ENCODE data around the gene MTOR.
"Not testable (repeated sequence)": the region's sequence is repeated elsewhere in the genome, so short reads cannot be mapped to it uniquely, and the experiment has no call there.

MTOR gene

DNA sequence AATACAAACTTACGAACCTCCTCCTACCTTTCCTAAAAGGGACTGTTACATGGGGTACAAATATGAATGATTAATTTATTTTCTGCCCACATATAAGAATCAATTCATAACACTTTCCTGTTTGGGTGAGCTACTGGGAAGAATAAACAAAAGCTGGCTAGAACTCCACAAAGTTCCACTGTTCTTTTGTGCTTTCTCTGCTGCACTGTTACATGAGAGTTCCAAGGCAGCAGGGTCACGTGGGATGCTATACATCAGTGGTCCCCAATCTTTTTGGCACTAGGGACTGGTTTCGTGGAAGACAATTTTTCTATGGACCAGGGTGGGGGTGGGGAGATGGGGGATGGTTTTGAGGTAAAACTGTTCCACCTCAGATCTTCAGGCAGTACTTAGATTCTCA, 75.4 kb downstream of the MTOR start:
- in situ Hi-C loops (cut with MboI; ENCODE audit: low sequenced_read_pairs), result no loop called here

DNA sequence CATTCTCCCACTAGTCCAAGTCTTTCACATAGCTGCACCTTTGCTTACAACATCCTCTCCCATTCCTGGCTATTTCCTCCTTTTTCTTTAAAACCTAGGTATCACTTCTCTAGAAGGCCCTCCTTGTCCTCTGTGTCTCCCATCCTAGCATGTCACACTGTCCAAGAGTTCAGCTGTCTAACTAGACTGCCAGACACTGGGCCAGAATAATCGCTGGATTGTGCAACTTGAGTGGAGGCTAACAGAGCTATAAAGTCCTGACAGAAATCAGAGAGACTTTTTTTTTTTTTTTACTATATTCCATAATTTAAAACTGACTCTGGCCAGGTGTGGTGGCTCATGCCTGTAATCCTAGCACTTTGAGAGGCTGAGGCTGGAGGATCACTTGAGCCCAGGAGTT, 77.4 kb downstream of the MTOR start:
- in situ Hi-C loops (cut with MboI; ENCODE audit: low sequenced_read_pairs), result no loop called here

DNA sequence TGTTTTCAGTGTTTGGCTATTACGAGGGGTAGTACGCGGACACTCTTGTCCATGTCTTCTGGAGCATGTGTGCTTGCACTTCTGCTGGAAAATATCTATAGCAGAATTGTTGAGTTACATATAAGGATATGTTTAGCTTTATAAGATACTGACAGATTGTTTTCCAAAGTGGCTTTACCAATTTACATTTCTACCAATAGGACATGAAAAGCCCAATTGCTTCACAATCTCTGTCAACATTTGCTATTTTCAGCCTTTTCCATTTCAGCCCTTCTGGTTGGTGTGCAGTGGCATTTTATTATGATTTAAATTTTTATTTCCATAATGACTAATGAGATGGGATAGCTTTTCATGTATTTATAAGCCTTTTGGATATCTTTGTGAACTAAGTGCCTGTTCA, 79.5 kb downstream of the MTOR start:
- in situ Hi-C loops (cut with MboI; ENCODE audit: low sequenced_read_pairs), result no loop called here

DNA sequence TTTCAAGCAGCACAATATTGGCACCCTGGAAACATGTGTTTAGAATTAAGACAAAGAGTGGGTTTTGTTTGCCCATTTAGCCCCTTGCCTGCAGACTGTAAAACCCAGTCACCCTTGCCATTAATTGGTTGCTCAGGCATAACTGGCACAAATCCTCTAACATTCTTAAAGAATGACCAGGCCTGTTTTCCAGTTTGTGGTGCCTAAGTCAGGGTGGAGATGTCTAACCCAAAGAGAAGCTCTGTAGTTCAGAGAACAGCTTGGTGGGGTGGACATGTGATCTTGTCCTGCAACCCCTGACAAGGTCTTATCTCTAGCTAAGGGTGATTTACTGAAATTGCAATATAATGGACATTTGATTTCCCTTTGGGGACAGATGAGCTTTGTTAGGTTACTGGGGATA, 82.0 kb downstream of the MTOR start:
- in situ Hi-C loops (cut with MboI; ENCODE audit: low sequenced_read_pairs), result no loop called here

DNA sequence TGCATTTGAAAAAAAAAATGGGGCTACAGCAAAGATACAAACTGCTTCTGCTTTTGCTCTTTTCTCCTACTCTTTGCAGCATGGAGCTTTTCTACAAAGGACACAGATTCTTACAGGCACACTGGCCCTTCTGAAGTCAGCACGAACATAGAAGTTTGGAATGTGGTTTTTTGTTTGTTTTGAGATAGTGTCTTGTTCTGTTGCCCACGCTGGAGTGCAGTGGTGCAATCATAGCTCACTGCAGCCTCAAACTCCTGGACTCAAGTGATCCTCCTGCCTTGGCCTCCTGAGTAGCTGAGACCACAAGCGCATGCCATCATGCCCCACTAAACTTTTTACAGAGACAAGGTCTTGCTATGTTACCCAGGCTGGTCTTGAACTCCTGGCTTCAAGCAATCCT, 82.6 kb downstream of the MTOR start:
- in situ Hi-C loops (cut with MboI; ENCODE audit: low sequenced_read_pairs), result not testable (repeated sequence)

DNA sequence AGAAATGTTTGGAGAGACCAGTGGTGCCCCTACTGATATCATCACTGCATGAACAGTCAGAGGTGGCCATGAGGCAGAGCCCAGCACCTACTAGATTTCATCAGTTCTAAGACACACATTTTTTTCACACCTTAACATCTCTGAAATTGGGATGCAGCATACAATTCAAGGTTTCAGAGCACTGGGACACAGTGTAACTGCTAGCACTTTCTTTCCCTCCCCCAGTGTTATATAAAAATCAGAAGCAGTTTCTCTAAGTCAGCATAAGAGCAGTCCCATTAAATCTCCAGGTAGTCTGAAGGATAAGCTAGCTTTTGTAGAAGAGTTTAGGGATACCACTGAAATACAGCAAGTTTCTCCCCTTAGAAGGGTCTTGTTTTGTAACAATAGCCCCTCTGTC, 83.2 kb downstream of the MTOR start:
- in situ Hi-C loops (cut with MboI; ENCODE audit: low sequenced_read_pairs), result no loop called here

DNA sequence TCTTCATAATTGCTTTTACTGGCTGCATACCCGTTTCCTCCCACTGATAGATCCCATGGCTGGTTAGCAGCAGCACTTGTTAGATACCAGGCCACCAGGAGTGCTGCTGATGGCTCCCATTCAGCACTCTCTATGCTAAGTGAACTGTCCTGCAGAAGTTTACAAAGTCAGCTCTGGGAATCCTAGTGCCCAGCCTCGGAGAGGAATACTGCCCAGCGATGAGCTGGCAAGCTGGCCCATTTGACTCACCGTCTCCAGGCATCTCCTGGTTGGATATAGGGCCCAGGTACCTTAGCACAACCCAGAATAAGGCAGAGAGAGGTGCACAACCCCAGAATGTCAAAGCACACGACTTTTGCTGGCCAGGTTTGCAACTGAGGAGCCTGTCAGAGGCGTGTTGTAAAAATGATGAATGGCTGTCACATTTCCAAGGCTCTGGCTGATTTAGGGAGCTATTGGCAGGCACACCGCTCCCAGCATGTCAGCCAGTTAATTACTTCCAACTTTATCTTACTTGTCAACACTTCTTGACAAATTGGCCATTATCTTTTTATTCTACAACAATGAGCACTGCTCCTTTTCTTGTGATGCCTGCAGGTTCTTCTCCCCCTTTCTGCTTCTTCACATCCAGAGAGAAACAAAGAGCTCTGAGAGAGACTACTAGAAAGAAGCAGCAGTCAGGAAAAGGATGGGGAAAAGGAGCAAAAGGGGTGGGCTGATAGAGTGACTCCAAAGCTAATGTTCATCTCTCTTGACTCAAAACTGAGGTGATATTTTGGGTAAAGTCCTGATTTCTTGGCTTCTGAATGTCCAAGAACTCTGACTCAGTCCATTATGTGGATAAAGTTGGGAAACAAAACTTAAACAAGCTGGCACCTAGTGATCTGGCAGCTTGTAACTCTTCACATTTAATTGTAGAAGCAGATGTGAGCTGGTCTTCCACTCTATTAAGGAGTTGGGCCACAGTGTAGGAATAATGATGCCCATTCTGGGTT, 84.0 kb downstream of the MTOR start:
- in situ Hi-C loops (cut with MboI; ENCODE audit: low sequenced_read_pairs), result no loop called here

DNA sequence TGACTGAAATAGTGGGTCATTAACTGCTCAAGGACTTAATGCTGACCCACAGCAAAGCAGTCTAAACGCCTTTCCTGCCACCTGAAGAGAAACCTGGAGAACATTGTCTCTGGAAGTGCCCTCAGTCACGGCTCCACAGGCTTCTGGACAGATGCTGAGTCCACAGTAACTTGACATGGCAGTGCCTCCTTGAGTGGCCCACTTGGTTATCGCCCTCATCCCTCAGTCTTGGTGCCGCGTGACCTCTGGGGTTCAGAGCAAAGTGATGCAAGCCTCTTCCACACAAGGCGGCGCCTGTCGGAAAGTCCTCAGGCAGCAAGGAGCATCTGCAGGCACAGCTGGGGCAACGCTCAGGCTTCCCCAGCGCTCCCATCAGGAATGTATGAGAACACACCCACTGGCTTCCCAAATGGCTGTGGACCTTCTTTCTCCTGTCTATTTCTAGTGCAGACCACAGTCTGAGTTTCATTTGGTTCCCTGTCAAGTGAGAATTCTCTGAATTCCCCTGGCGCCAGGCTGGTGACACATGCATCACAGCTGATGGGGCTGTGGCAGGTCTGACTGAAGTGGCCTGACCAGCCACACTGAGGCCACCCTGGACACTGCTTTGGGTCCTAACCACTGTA, 86.2 kb downstream of the MTOR start:
- in situ Hi-C loops (cut with MboI; ENCODE audit: low sequenced_read_pairs), result no loop called here

DNA sequence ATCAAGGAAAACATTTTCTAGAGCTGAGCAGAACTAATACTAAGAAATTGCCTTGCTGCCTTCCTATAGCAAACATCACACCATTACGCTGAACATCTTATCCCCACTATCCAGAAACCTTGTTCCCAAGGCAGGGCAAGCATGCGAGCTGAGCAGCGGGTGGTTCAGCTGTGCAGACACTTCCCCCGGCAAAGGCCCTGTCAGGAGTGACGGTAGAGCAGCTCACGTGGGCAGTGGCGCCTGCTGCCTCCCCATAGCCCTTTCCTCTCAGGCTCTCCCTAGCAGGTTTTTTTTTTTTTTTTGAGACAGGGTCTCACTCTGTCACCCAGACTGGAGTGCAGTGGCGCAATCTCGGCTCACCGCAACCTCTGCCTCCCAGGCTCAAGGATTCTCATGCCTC, 86.9 kb downstream of the MTOR start:
- in situ Hi-C loops (cut with MboI; ENCODE audit: low sequenced_read_pairs), result no loop called here

DNA sequence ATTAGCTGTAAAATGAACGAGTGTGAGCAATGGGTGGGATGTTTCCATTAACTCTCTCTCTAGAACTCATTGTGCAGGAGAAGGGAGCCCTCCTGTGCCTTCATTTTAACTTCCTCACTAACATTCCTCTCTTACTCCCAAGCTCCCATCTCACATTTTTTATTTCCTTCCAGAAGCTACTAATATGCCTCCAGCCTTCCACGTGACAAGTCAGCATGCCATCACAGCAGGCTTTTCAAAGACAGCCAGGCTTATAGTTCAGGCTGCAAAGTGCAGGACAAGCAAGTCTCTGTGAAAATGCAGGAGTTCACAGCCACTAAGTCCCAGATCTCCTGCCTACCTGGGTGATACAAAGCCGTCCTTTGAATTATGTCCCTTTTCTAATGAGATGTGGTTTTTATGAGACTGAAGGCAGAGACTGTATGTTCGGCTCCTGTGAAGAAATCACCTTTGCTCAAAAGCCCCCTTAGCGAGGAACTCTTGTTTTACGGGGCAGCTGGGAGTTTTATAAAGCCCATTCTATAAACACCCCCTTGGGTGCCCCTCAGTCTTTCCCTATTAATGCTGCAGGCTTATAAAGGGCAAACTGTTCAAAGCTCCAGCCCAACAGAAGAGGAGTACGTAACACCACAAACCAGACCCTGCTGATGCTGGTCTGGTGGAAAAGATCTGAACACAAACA, 87.9 kb downstream of the MTOR start:
- in situ Hi-C loops (cut with MboI; ENCODE audit: low sequenced_read_pairs), result no loop called here

DNA sequence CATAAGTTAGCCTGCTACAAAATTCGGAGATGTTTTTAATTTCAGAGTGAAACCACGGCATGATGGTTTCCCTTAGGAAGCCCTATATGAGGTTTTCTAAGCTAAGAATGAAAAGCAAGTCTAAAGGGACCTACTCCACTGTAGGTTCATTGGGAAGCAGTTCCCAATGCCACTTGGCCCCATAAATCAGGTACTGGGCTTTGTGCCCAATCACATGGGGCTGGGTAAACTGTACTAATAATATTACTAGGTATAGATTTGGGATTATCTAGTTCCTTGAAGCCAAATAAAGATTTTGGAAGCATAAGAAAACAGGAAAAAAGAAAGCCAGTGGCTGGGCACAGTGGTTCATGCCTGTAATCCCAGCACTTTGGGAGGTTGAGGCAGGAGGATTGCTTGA, 92.2 kb downstream of the MTOR start:
- in situ Hi-C loops (cut with MboI; ENCODE audit: low sequenced_read_pairs), result no loop called here

DNA sequence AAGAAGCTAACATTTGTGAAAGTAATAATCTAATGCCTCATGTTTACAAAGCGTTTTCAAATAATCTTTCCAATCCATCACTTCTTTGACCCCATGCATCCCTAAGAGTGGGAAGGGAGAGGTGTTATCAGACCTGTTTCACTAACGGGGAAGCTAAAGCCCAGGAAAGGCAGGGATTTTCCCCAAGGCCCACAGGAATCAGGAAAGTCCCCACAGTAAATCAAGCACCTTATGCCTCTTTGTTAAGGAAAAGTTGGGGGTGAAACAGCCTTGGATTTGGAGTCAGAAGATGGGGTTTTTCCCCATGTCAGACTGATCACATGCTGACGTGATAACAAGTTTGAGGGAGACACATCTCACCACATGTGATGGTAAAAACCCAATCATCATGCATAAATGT, 93.1 kb downstream of the MTOR start:
- in situ Hi-C loops (cut with MboI; ENCODE audit: low sequenced_read_pairs), result no loop called here

DNA sequence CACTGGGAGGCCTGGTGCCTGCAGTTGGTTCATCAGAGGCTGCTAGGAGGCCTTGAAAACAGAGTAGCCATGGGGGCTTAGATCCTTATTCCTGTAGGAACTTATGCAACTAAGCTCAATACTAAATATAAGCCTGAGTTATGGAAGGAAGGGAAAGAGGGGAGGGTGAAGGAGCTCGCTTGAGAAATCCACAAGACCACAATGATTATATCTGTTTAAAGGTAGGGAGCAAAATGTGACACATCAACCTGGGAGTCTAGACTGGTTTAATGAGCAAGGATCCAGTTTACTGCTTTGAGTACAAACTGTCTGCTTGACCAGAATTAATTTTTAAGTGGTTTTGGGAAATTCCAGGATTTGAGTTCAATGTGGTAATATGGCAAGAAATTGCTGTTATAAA, 93.6 kb downstream of the MTOR start:
- in situ Hi-C loops (cut with MboI; ENCODE audit: low sequenced_read_pairs), result no loop called here

DNA sequence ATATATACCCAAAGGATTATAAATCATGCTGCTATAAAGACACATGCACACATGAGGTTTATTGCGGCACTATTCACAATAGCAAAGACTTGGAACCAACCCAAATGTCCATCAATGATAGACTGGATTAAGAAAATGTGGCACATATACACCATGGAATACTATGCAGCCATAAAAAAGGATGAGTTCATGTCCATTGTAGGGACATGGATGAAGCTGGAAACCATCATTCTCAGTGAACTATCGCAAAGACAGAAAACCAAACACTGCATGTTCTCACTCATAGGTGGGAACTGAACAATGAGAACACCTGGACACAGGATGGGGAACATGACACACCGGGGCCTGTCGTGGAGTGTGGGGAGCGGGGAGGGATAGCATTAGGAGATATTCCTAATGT, 95.6 kb downstream of the MTOR start:
- in situ Hi-C loops (cut with MboI; ENCODE audit: low sequenced_read_pairs), result not testable (repeated sequence)

DNA sequence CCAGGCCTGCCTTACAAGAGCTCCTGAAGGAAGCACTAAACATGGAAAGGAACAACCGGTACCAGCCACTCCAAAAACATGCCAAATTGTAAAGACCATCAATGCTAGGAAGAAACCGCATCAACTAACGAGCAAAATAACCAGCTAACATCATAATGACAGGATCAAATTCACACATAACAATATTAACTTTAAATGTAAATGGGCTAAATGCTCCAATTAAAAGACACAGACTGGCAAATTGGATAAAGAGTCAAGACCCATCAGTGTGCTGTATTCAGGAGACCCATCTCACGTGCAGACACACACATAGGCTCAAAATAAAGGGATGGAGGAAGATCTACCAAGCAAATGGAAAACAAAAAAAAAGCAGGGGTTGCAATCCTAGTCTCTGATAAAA, 99.6 kb downstream of the MTOR start:
- in situ Hi-C loops (cut with MboI; ENCODE audit: low sequenced_read_pairs), result not testable (repeated sequence)

DNA sequence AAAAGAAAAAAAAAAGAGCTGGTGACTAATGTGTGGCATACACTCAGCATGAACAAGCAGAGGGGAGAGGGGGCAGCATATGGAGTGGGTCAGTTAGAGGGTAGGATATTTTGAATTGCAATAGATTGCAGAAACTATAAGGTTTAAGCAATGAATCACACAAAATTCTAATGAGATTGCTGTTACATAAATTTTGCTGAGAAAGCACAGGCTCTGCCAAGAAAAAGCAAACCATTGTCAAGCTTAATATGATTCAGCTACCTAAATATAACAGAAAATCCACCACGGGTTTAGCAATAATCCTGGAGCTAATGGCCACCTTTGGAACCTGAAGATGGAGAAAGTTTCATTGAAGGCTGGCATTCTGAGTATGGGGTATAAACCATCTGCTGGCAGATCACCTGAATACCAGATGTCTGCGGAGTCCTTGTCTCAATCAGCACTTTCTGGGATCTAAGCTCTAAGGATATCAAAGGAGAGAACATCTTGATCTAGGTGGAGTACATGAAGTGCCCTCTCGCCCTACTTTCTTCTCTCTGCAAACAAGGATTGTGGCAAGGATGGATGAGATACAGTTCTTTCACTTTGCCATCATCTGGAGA, 103.5 kb downstream of the MTOR start:
- in situ Hi-C loops (cut with MboI; ENCODE audit: low sequenced_read_pairs), result no loop called here

DNA sequence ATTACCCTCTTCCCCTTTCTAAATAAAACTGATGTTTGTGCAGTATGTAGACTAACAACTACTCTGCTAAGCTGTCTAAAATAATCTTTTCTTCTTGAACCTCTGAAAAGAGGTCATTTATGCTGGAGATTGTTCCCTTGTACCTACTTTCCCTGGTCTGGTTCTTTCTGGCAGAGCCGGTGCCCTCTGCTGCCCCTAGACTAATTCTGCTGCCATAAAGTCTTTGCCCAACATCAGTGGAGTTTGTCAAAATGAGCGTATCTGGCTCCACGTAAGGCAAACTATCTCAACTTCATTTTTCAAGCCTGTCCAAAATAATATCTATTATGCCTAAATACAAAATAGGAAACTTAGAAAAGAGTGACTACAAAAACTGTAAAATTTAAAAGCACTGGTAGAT, 104.1 kb downstream of the MTOR start:
- in situ Hi-C loops (cut with MboI; ENCODE audit: low sequenced_read_pairs), result no loop called here

DNA sequence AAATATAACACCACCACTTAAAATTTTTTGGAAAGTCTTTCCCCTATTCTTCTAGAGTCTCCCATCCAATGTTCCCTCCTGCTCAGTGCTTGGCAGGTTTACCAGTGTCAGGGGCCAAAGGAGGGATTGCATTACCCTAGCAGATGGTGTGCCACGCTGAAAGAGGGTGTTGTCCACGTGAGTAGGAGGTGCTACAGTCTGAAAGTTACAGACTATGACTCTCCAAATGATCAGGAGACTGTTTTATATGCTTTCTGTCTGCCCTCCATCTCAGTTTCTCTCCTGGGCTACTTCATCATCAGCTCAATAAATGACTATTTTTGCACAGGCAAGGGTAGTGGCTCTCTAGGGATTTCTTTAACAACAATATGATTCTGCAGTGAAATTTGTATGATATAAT, 104.5 kb downstream of the MTOR start:
- in situ Hi-C loops (cut with MboI; ENCODE audit: low sequenced_read_pairs), result no loop called here

DNA sequence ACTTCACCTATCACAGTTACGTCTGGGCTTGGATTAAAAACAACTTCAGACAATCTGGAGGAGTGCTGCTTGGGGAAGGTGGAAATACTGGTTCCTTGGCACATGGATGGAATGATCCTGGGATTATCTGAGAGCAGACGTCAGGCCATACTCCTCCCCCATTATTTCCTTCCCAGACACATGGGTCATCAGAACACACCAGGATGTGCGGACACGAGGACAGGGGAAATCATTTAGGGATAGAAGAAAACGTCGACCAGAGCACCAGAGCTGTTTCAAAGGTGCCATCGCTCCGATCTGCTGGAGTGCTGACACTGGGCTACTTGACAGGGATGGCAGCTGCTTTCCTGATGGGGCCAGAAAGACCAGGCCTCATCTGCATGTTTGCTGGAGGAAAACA, 105.0 kb downstream of the MTOR start:
- in situ Hi-C loops (cut with MboI; ENCODE audit: low sequenced_read_pairs), result no loop called here

DNA sequence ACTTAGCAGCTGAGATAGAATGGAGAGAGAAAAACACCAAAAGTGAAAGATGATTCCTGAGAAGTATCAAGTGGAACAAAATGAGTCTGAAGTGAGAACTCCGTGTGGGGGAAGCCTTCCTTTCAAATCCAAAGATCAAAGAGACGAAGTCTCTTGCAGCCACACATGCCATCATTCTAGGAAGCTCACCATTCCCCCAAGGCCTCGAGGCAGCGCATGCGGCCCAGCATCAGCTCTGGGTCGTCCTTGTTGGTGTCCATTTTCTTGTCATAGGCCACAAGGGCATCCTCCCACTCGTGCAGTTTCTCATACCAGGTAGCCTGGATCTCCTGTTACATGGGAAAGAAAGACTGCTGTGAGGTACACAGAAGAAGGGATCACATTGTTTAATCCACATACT, 105.4 kb downstream of the MTOR start:
- in situ Hi-C loops (cut with MboI; ENCODE audit: low sequenced_read_pairs), result no loop called here

DNA sequence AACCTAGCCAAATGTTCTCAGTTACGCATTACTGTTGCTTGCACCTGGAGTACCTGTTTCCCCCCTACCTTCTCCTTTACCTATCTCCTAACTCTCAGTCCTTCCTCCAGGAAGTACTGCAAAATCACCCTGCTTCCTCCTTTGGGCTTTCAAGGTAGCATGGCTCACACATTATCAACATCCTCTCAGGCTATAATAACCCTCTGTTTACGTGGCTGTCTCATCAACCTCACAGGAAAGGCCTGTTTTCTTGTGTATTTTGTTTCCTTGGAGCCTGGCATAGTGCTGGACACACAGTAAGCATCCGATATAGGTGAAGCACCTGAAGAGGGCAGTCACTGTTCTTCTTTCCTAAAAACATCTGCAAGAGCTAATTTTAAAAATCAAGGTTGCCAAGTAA, 105.9 kb downstream of the MTOR start:
- in situ Hi-C loops (cut with MboI; ENCODE audit: low sequenced_read_pairs), result no loop called here
